Measurements from ENCODE around the gene TMEM132E. TPM values are rescaled to one million over a fixed set of nuclear protein-coding genes. Genes with fewer than 3 reads are reported as not detected.

The TMEM132E gene
- total and polyA plus RNA-seq, 10 of the 15 experiments (the other 5 are each of a cell fraction or from before 2014, with no cell fraction given) = not detected

GRCh38 chr17:34673516-34673915, 94.1 kb downstream of the TMEM132E start (continued):
- TF ChIP-seq BCL3 (IDR thresholded peaks at IDR 0.05; ENCODE audit: borderline replicate concordance, insufficient read depth, low read depth, low read length, poor library complexity, severe bottlenecking) (no peak), FOXM1 (IDR thresholded peaks at IDR 0.05; ENCODE audit: low read depth, low read length) (no peak)

GRCh38 chr17:34673995-34674890, 94.9 kb downstream of the TMEM132E start:
- DNase-seq (ENCODE audit: low read depth, low spot score) (no peak), ATAC-seq (no peak), FAIRE-seq (no peak)
- in situ Hi-C loops (cut with MboI) (no loop called here), intact Hi-C loops (cut with micrococcal nuclease; ENCODE audit: unreplicated experiment) (no loop called here)
- TF ChIP-seq GABPA (IDR thresholded peaks at IDR 0.05; ENCODE audit: low read depth) = no peak
- no peak for TF ChIP-seq CEBPZ (IDR thresholded peaks at IDR 0.05; ENCODE audit: low read depth, low read length)
- TF ChIP-seq NFYA (IDR thresholded peaks at IDR 0.05; ENCODE audit: borderline replicate concordance, low read depth, low read length) = no peak
- no peak for TF ChIP-seq MYC (IDR thresholded peaks at IDR 0.05; ENCODE audit: insufficient read depth, insufficient read length, insufficient replicate concordance, low read length, severe bottlenecking)
- TF ChIP-seq STAT1 (conservative IDR thresholded peaks at IDR 0.05) = no peak
- TF ChIP-seq HDAC6 (IDR thresholded peaks at IDR 0.05; ENCODE audit: unreplicated experiment) = no peak
- TF ChIP-seq BHLHE40 (IDR thresholded peaks at IDR 0.05; ENCODE audit: borderline replicate concordance in 1 of 2, low read depth in 2 of 2, low read length in 1 of 2) = no peak
- no peak for TF ChIP-seq JUNB (IDR thresholded peaks at IDR 0.05)
- no peak for TF ChIP-seq ZNF207 (IDR thresholded peaks at IDR 0.05; ENCODE audit: borderline replicate concordance)
- TF ChIP-seq TCF7 (IDR thresholded peaks at IDR 0.05; ENCODE audit: borderline replicate concordance) = no peak
- TF ChIP-seq CHD2 (IDR thresholded peaks at IDR 0.05; ENCODE audit: borderline replicate concordance, low read depth, low read length) = no peak
- Histone ChIP-seq H3K4me3 (no peak overlapping the region), H3K36me3 (ENCODE audit: control insufficient read depth in 2 of 2, insufficient read depth in 2 of 2, low read length in 1 of 2) (no peaks in the 10 kb centered on the region), H3K9ac (ENCODE audit: control insufficient read depth, insufficient read depth, low read length) (no peak overlapping the region), H3K4me1 (ENCODE audit: control insufficient read depth, insufficient read depth, low read length) (no peaks in the 10 kb centered on the region), H3K27ac (ENCODE audit: control insufficient read depth, insufficient read depth) (no peak overlapping the region), H3K4me2 (ENCODE audit: control insufficient read depth, insufficient read depth) (no peak overlapping the region), H4K20me1 (ENCODE audit: control insufficient read depth, insufficient read depth) (no peaks in the 10 kb centered on the region), H3K27me3 (replicated peaks in 1 of 2; ENCODE audit: control insufficient read depth in 2 of 2, insufficient read depth in 2 of 2, low read length in 1 of 2) (peaks cover 0 to 5% of the 10 kb centered on the region in 2 experiments; a peak in 2 of 4 replicates), H3K79me2 (ENCODE audit: control insufficient read depth, insufficient read depth, low read length) (no peaks in the 10 kb centered on the region), H3K9me3 (replicated peaks; ENCODE audit: control insufficient read depth, insufficient read depth, low read length) (no peaks in the 10 kb centered on the region), H2AFZ (ENCODE audit: control insufficient read depth, low read depth, low read length) (no peak overlapping the region)
- RAD21 ChIA-PET (ENCODE audit: unreplicated experiment) = no interaction called here
- POLR2A ChIA-PET = no interaction called here
- WGBS (ENCODE audit: insufficient coverage, insufficient replicate concordance, low lambda C conversion rate, missing lambda C conversion rate) = 3% methylated on average over 7 of the region's 7 CpGs
- SMC1A ChIA-PET (ENCODE audit: uncharacterized antibody, unreplicated experiment) = no interaction called here
- no TSS peak for BruUV-seq (replicated peaks)
- CTCF ChIA-PET = no interaction called here

Data from GM12878 (cell line).